Anterior cingulate cortex (tissue), 58 donors: ENCODE data around the gene GNB1.

Experiments used
- DNase-seq, 58 donors: peaks; one replicate each; lab custom pipeline; 2025; lab: John Stamatoyannopoulos, UW

The GNB1 gene

DNA sequence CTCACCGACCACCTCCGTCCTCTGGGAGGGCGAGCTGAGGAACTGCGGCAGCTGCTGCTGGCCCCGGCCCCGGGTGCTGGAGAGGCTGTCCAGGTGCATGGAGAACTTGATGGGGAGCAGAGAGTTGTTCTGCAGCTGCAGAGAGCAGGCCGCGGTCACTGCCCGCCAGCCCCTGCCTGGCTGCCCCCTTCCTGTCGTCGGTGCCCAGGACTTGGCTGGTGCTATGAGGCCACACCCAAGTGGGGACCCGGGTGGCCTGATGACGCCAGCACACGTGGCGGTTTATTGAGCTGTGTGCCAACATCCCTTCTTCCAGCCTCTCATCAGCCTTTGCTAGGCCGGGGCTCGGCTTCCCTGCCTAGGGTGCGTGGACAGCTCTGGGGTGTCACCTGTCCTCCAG lies 33.5 kb upstream of the GNB1 start:
- DNase-seq = no peak

GRCh38 chr1:1922956-1923833 lies 32.3 kb upstream of the GNB1 start:
- no peak for DNase-seq

GRCh38 chr1:1922702-1922955 lies 31.7 kb upstream of the GNB1 start:
- no peak for DNase-seq

DNA sequence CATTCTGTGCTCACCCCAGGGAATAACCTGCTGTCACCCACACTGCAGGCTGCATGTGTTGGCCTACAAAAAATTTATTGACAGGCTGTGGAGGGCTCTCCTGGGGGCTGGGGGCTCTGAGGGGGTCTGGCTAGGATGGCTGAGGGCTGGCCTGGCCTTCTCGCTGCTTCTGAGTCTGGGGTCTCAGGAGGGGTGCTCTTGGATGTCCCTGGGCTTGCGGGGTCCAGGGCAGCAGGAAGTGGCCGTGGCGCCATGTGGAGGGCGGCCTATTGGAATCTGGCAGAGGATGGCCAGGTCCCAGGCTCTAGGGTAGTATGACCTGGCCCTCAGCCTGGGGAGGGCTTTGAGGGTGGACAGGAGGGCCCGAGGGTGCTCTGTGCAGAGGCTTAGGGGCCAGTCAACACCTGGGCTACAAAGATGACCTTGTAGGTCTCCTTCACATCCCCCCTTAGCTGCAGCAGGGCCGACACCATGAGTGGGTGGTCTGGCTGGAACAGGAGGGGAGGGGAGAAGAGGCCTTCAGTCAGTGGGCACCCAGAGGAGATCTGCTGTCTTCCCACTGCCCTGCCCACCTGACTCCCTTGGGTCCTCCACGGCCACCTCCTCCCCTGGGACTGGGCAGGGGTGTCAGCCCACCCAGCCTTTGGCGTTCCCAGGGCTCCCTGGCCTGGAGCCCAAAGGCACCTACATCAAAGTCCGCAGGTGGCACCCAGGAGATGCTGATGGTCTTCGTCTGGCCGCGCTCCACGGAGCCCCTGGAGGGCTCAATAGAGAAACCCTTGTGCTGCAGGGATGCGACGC lies 31.2 kb upstream of the GNB1 start:
- DNase-seq = no peak

- DNase-seq = no peak
Observed at GRCh38 chr1:1921459-1921862, 30.6 kb upstream of the GNB1 start.

GRCh38 chr1:1920608-1921458 lies 29.9 kb upstream of the GNB1 start:
- no peak for DNase-seq

- no peak for DNase-seq
Observed at GRCh38 chr1:1920057-1920607, 29.2 kb upstream of the GNB1 start.

GRCh38 chr1:1919304-1920056 lies 28.6 kb upstream of the GNB1 start:
- peak in 57 of 58 donors; percentile 25 to 98 (median 87) for DNase-seq

DNA sequence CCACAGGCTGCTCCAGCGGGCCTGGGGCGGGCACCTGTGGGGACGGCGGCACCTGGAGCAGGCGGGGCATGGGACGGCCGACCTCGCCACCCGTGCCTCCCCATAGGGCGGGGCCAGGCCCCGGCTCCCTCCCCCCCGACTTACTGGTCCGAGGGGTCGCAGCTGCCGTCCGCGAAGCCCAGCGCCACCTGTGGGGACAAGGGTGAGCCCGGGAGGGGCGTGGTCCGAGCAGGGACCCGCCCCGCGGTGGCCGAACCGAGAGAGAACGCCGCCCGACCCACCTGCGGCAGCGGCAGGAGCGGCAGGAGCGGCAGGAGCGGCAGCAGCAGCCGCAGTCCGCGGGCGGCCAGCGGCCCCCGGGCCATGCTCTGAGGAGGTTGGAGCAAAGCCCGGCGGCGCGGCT lies 28.0 kb upstream of the GNB1 start, which contains the start of gene TMEM52:
Gene TMEM52, minus strand, starts transcription at position 379 of the 403 bp plus-strand sequence. Its CDS starts 14 bp downstream, at position 365.
- DNase-seq = no peak

DNA sequence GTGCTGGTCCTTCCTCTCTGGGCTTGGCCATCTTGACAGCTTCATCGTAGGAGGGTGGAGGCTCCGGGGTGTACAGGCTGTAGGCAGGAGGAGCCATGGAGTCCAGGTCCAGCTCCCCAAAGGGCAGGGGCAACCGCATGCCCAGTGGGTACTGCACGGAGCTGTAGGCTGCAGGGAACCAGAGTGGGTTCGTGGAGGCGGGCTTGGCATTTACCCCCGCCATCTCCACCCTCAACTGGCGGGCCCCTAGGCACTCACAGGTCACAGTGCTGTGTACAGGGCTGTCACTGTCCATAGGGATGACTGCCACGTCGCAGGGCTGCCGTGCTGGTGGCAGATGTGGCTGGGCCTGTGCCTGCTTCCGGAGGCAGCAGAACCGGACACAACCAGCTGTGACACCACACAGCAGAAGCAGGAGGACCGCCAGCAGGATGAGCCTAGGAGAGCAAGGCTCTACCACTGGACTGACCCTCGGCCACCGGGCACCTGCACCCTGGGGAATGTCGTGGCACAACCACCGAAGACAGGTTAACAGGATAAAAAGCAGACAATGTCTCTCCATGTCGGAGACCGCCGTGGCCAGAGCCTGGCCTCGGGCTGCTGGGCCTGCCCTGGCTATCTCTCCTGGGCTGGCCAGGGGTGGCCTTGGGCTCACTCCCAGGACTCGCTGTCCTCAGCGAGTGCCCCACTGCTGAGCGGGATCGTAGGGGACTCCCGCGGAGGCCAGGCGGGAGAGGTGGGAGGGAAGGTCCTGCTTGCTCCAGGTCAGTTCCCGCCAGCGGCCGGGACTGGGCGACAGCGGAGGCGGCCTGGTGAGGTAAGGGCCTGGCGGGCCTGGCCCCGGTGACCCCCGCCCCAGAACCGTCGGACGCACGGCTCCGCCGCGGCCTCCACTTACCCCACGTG lies 27.4 kb upstream of the GNB1 start:
- no peak for DNase-seq

- DNase-seq = no peak
Observed at GRCh38 chr1:1917304-1917976, 26.6 kb upstream of the GNB1 start.

DNA sequence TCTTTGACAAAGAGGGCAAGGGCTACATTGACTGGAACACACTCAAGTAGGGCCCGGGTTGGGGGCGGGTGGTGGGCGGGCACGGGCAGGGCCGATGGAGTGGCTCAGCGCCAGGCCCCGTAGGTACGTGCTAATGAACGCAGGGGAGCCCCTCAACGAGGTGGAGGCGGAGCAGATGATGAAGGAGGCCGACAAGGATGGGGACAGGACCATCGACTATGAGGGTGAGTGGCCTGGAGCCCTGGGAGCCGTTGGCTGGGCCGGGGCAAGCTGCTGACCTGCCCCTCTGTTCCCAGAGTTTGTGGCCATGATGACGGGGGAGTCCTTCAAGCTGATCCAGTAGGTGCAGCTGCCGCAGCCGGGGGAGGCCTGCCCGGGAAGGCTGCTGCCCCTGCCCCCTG lies 26.0 kb upstream of the GNB1 start:
- DNase-seq = no peak

GRCh38 chr1:1915911-1916840 lies 25.3 kb upstream of the GNB1 start:
- DNase-seq = no peak

- DNase-seq = no peak
Observed at GRCh38 chr1:1914971-1915692, 24.2 kb upstream of the GNB1 start, which contains the start of gene CALML6. Gene CALML6 (plus strand): TSS chr1:1915260. CDS start chr1:1915281, 21 bp downstream.

- no peak for DNase-seq
Observed at GRCh38 chr1:1914101-1914970, 23.4 kb upstream of the GNB1 start.
